Smooth muscle cell (in vitro differentiated cells): ENCODE measurements around the gene CTDSPL. TPM values are rescaled to one million over a fixed set of nuclear protein-coding genes. Genes with fewer than 3 reads are reported as not detected.

Experiments used
- DNase-seq: peaks from one replicate; lab custom pipeline; 2025; ENCODE audit not compliant: unreplicated experiment; lab: John Stamatoyannopoulos, UW
- H2AFZ ChIP-seq: fragments of 200-600 bp; sonication (generic); 2 replicates; pipeline ENCODE4 v1.6.0; 2016; ENCODE audit warnings: antibody characterized with exemption, low read depth, mild to moderate bottlenecking
- H3F3A ChIP-seq: fragments of 200-600 bp; sonication (generic); 2 replicates; pipeline ENCODE4 v1.6.0; 2017; ENCODE audit warnings: antibody characterized with exemption, low read depth
- H3K27ac ChIP-seq: fragments of 200-600 bp; sonication (generic); 2 replicates; pipeline ENCODE4 v1.5.1; 2016; ENCODE audit warnings: low read depth, mild to moderate bottlenecking
- H3K27me3 ChIP-seq: fragments of 200-600 bp; sonication (generic); 2 replicates; pipeline ENCODE4 v1.6.1; 2016; ENCODE audit warnings: low read depth, mild to moderate bottlenecking
- H3K36me3 ChIP-seq: fragments of 200-600 bp; sonication (generic); 2 replicates; pipeline ENCODE4 v1.5.1; 2016; ENCODE audit warnings: low read depth
- H3K4me1 ChIP-seq: fragments of 200-600 bp; sonication (generic); 2 replicates; pipeline ENCODE4 v1.5.1; 2016; ENCODE audit warnings: low read depth
- H3K4me2 ChIP-seq: fragments of 200-600 bp; sonication (generic); 2 replicates; pipeline ENCODE4 v1.6.0; 2016; ENCODE audit warnings: mild to moderate bottlenecking
- H3K4me3 ChIP-seq: fragments of 200-600 bp; sonication (generic); 2 replicates; pipeline ENCODE4 v1.5.1; 2016; ENCODE audit warnings: mild to moderate bottlenecking
- H3K79me2 ChIP-seq: fragments of 200-600 bp; sonication (generic); 2 replicates; pipeline ENCODE4 v1.6.0; 2016; ENCODE audit warnings: low read depth, mild to moderate bottlenecking
- H3K9ac ChIP-seq: fragments of 200-600 bp; sonication (generic); 2 replicates; pipeline ENCODE4 v1.6.0; 2016; ENCODE audit warnings: low read depth
- H3K9me3 ChIP-seq: fragments of 200-600 bp; sonication (generic); replicated peaks from 2 replicates; pipeline ENCODE4 v1.5.1; 2016; ENCODE audit warnings: low read depth
- H4K20me1 ChIP-seq: fragments of 200-600 bp; sonication (generic); 2 replicates; pipeline ENCODE4 v1.6.0; 2016; ENCODE audit warnings: low read depth
- WGBS: methylation state at CpG from one replicate; pipeline ENCODE4 v1.1.7; 2016; ENCODE audit warnings: low lambda C conversion rate; 5-methylcytosine and 5-hydroxymethylcytosine counted together
- polyA plus RNA-seq: library from polyadenylated mRNA; unstranded; fragments of >200 nt; fragmentation: Nextera tagmentation; extraction: Ambion mirVana; gene quantifications from 2 replicates; pipeline ENCODE4 v1.2.1, GENCODE V29; 2016
- total RNA-seq: library from RNA; depleted of rRNA; stranded (reverse); fragments of >200 nt; gene quantifications from 2 replicates; pipeline ENCODE4 v1.2.3, GENCODE V29; 2014
- TF ChIP-seq, protein P1 (sequence below): fragments of 200-600 bp; sonication (generic); IDR thresholded peaks from 2 replicates; pipeline ENCODE4 v1.5.1; 2017; ENCODE audit warnings: borderline replicate concordance, mild to moderate bottlenecking, antibody characterized with exemption; ENCODE audit not compliant: insufficient read depth, poor library complexity, severe bottlenecking

Gene CTDSPL
- total and polyA plus RNA-seq, 2 experiments from 2014 or later, result 31.3 to 34.3 TPM

DNA sequence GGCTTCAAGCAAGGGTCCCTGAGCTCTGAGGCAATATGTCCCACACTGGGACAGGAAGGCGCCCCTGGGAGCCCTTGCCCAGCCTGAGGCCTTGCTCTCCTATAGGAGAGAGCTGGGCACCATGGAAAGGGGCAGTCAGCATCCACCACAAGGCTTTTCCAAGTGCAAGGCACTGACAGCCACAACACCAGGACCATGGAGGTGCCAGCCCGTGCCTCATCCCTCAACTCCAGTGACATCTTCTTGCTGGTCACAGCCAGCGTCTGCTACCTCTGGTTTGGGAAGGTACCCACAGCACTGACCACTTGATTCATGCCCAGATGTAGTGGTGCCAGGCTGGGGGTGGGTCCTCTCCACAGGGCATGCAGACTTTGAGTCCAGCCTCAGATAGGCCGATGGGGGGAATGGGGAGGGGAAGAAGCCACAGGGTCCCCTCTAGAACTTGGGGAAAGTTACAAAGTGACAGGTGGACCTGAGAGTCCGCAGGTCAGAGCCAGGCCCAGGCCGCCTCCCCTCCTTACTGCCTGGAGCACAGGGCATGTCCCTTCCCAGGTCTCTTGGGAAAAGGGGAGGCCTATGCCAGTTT, 140.7 kb downstream of the CTDSPL start:
- H3K27ac ChIP-seq, result no peak overlapping the region

GRCh38 chr3:38002940-38003339, 141.3 kb downstream of the CTDSPL start:
- H3K9me3 ChIP-seq, result no peaks in the 10 kb centered on the region
- no peak overlapping the region for H3K9ac ChIP-seq
- H3K4me1 ChIP-seq, result no peaks in the 10 kb centered on the region
- no peaks in the 10 kb centered on the region for H4K20me1 ChIP-seq
- no peaks in the 10 kb centered on the region for H3K79me2 ChIP-seq
- peaks cover 3% of the 10 kb centered on the region for H3F3A ChIP-seq
- H2AFZ ChIP-seq, result no peak overlapping the region
- TF ChIP-seq, protein P1, sequence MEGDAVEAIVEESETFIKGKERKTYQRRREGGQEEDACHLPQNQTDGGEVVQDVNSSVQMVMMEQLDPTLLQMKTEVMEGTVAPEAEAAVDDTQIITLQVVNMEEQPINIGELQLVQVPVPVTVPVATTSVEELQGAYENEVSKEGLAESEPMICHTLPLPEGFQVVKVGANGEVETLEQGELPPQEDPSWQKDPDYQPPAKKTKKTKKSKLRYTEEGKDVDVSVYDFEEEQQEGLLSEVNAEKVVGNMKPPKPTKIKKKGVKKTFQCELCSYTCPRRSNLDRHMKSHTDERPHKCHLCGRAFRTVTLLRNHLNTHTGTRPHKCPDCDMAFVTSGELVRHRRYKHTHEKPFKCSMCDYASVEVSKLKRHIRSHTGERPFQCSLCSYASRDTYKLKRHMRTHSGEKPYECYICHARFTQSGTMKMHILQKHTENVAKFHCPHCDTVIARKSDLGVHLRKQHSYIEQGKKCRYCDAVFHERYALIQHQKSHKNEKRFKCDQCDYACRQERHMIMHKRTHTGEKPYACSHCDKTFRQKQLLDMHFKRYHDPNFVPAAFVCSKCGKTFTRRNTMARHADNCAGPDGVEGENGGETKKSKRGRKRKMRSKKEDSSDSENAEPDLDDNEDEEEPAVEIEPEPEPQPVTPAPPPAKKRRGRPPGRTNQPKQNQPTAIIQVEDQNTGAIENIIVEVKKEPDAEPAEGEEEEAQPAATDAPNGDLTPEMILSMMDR, result no peak
- WGBS, result 89% methylated on average over 9 of the region's 9 CpGs
- no peak for DNase-seq
- no peaks in the 10 kb centered on the region for H3K36me3 ChIP-seq
- H3K4me3 ChIP-seq, result no peak overlapping the region
- H3K27me3 ChIP-seq, result no peaks in the 10 kb centered on the region
- no peak overlapping the region for H3K27ac ChIP-seq
- H3K4me2 ChIP-seq, result no peak overlapping the region

More for the DNA sequence above, 140.7 kb downstream of the CTDSPL start:
- H3F3A ChIP-seq, result peaks cover 3% of the 10 kb centered on the region
- no peaks in the 10 kb centered on the region for H3K27me3 ChIP-seq
- H3K4me3 ChIP-seq, result no peak overlapping the region
- no peaks in the 10 kb centered on the region for H3K9me3 ChIP-seq
- no peaks in the 10 kb centered on the region for H3K79me2 ChIP-seq
- H3K4me1 ChIP-seq, result no peaks in the 10 kb centered on the region
- H3K4me2 ChIP-seq, result no peak overlapping the region
- no peaks in the 10 kb centered on the region for H3K36me3 ChIP-seq
- TF ChIP-seq, protein P1, result no peak
- DNase-seq, result no peak
- H3K9ac ChIP-seq, result no peak overlapping the region
- H4K20me1 ChIP-seq, result no peaks in the 10 kb centered on the region
- no peak overlapping the region for H2AFZ ChIP-seq
- 97% methylated on average over 6 of the region's 6 CpGs for WGBS

DNA sequence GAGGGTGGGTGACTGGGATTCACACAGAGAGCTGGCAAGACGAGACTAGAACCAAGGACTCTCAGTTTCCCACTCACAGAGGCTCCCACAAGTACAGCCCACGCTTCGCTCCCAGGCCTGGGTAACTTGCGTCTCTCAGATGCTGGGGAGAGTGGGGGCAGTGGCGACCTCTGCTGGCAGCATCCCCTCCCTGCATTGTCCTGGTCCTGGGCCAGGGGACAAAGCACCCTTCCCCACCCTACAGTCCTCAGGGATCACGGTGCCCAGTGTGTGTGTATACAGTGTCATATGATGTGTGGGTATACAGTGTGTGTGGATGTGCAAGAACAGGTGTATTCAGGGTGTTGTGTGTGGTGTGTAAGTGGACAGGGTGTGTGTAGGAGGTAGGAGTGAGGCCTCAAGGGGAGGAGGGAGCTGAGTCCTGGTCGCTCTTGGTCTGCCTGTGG, 141.7 kb downstream of the CTDSPL start:
- Histone ChIP-seq H3K79me2 (no peaks in the 10 kb centered on the region), H3K27ac (no peak overlapping the region)

More for the DNA sequence above, 141.7 kb downstream of the CTDSPL start:
- 56% methylated on average over 7 of the region's 7 CpGs for WGBS
- Histone ChIP-seq H3F3A (peaks cover 3% of the 10 kb centered on the region), H3K4me1 (no peaks in the 10 kb centered on the region), H2AFZ (no peak overlapping the region), H3K36me3 (no peaks in the 10 kb centered on the region), H3K4me3 (no peak overlapping the region), H3K9ac (no peak overlapping the region), H3K27me3 (no peaks in the 10 kb centered on the region), H3K4me2 (no peak overlapping the region), H3K9me3 (no peaks in the 10 kb centered on the region), H4K20me1 (no peaks in the 10 kb centered on the region)
- no peak for DNase-seq
- TF ChIP-seq, protein P1, result peak; percentile 78
